GM21723 (cell line): ENCODE results near the gene RNU5D-1.

Source experiments
- ATAC-seq: cut with Tn5 transposase; IDR thresholded peaks from one replicate; pipeline ENCODE4 v1.9.1; 2021; ENCODE audit warnings: mild to moderate bottlenecking, moderate library complexity; ENCODE audit not compliant: unreplicated experiment

Gene RNU5D-1

GRCh38 chr1:44733784-44734183, 2.8 kb upstream of the RNU5D-1 start:
- ATAC-seq, result no peak

GRCh38 chr1:44733365-44733764, 2.4 kb upstream of the RNU5D-1 start:
- ATAC-seq, result no peak

- ATAC-seq, result no peak
These were observed 5.8 kb downstream of the RNU5D-1 start for GRCh38 chr1:44724955-44725698.

GRCh38 chr1:44724296-44724954, 6.5 kb downstream of the RNU5D-1 start:
- no peak for ATAC-seq

GRCh38 chr1:44723496-44724295, 7.3 kb downstream of the RNU5D-1 start:
- ATAC-seq, result peak; percentile 31

- no peak for ATAC-seq
These were observed 7.9 kb downstream of the RNU5D-1 start for GRCh38 chr1:44723064-44723463.

- ATAC-seq, result peak; percentile 67
These were observed 9.2 kb downstream of the RNU5D-1 start for GRCh38 chr1:44721485-44722361.

GRCh38 chr1:44720281-44720680, 10.7 kb downstream of the RNU5D-1 start:
- no peak for ATAC-seq

- ATAC-seq, result no peak
These were observed 11.7 kb downstream of the RNU5D-1 start for GRCh38 chr1:44719318-44719717.

GRCh38 chr1:44718091-44718490, 12.9 kb downstream of the RNU5D-1 start:
- no peak for ATAC-seq

GRCh38 chr1:44717653-44718052, 13.3 kb downstream of the RNU5D-1 start:
- ATAC-seq, result no peak

GRCh38 chr1:44717156-44717555, 13.8 kb downstream of the RNU5D-1 start:
- no peak for ATAC-seq

- peak; percentile 58 for ATAC-seq
These were observed 15.9 kb downstream of the RNU5D-1 start for GRCh38 chr1:44714944-44715571.

- ATAC-seq, result no peak
These were observed 16.4 kb downstream of the RNU5D-1 start for GRCh38 chr1:44714532-44714931.

GRCh38 chr1:44713321-44713781, 17.6 kb downstream of the RNU5D-1 start:
- ATAC-seq, result peak; percentile 72

- ATAC-seq, result no peak
These were observed 22.8 kb downstream of the RNU5D-1 start for GRCh38 chr1:44707959-44708831.

GRCh38 chr1:44707112-44707881, 23.7 kb downstream of the RNU5D-1 start:
- ATAC-seq, result no peak

- no peak for ATAC-seq
These were observed 25.0 kb downstream of the RNU5D-1 start for GRCh38 chr1:44705938-44706337.
